ENCODE data around the gene NEUROD2.

The NEUROD2 gene

GRCh38 chr17:39580082-39580468, 27.6 kb downstream of the NEUROD2 start:
- H3K4me1 ChIP-seq (ENCODE audit: insufficient read depth, low read length): no peaks in the 10 kb centered on the region
- H3K9ac ChIP-seq (ENCODE audit: low read length): no peak overlapping the region
- H3K4me3 ChIP-seq (ENCODE audit: low read depth in 1 of 2, low read length in 2 of 2): no peak overlapping the region
- H3K27me3 ChIP-seq (ENCODE audit: control insufficient read depth in 1 of 2, insufficient read depth in 2 of 2, low read length in 2 of 2): peaks cover 0 to 4% of the 10 kb centered on the region in 2 donors
- H3K27ac ChIP-seq (ENCODE audit: low read depth, low read length): no peak overlapping the region
- no peaks in the 10 kb centered on the region for H3K36me3 ChIP-seq (ENCODE audit: insufficient read depth, low read length)
- no peaks in the 10 kb centered on the region for H3K9me3 ChIP-seq (ENCODE audit: low read length)

- no peaks in the 10 kb centered on the region for H3K36me3 ChIP-seq (ENCODE audit: insufficient read depth, low read length)
- no peak overlapping the region for H3K9ac ChIP-seq (ENCODE audit: low read length)
- H3K27me3 ChIP-seq (ENCODE audit: control insufficient read depth in 1 of 2, insufficient read depth in 2 of 2, low read length in 2 of 2): peaks cover 0 to 4% of the 10 kb centered on the region in 2 donors
- no peak overlapping the region for H3K4me3 ChIP-seq (ENCODE audit: low read depth in 1 of 2, low read length in 2 of 2)
- no peaks in the 10 kb centered on the region for H3K9me3 ChIP-seq (ENCODE audit: low read length)
- H3K27ac ChIP-seq (ENCODE audit: low read depth, low read length): no peak overlapping the region
- no peaks in the 10 kb centered on the region for H3K4me1 ChIP-seq (ENCODE audit: insufficient read depth, low read length)
Measured at GRCh38 chr17:39579318-39580081, 28.2 kb downstream of the NEUROD2 start.

- no peaks in the 10 kb centered on the region for H3K36me3 ChIP-seq (ENCODE audit: insufficient read depth, low read length)
- H3K27ac ChIP-seq (ENCODE audit: low read depth, low read length): no peak overlapping the region
- peaks cover 0 to 4% of the 10 kb centered on the region in 2 donors for H3K27me3 ChIP-seq (ENCODE audit: control insufficient read depth in 1 of 2, insufficient read depth in 2 of 2, low read length in 2 of 2)
- H3K4me1 ChIP-seq (ENCODE audit: insufficient read depth, low read length): no peaks in the 10 kb centered on the region
- H3K9me3 ChIP-seq (ENCODE audit: low read length): no peaks in the 10 kb centered on the region
- no peak overlapping the region for H3K9ac ChIP-seq (ENCODE audit: low read length)
- H3K4me3 ChIP-seq (ENCODE audit: low read depth in 1 of 2, low read length in 2 of 2): no peak overlapping the region
Measured at GRCh38 chr17:39578272-39578671, 29.4 kb downstream of the NEUROD2 start.

- Histone ChIP-seq H3K9ac (ENCODE audit: low read length) (no peak overlapping the region), H3K36me3 (ENCODE audit: insufficient read depth, low read length) (no peaks in the 10 kb centered on the region), H3K4me3 (ENCODE audit: low read depth in 1 of 2, low read length in 2 of 2) (no peak overlapping the region), H3K4me1 (ENCODE audit: insufficient read depth, low read length) (no peaks in the 10 kb centered on the region), H3K27ac (ENCODE audit: low read depth, low read length) (no peak overlapping the region), H3K27me3 (ENCODE audit: control insufficient read depth in 1 of 2, insufficient read depth in 2 of 2, low read length in 2 of 2) (peaks cover 0 to 4% of the 10 kb centered on the region in 2 donors), H3K9me3 (ENCODE audit: low read length) (no peaks in the 10 kb centered on the region)
Measured at GRCh38 chr17:39576187-39576586, 31.5 kb downstream of the NEUROD2 start.

- Histone ChIP-seq H3K4me3 (ENCODE audit: low read depth in 1 of 2, low read length in 2 of 2) (peak overlapping the region; percentile 29 to 53), H3K9ac (ENCODE audit: low read length) (peak overlapping the region; percentile 23), H3K27ac (ENCODE audit: low read depth, low read length) (peak overlapping the region; percentile 68), H3K9me3 (ENCODE audit: low read length) (no peaks in the 10 kb centered on the region), H3K4me1 (ENCODE audit: insufficient read depth, low read length) (no peaks in the 10 kb centered on the region), H3K27me3 (ENCODE audit: control insufficient read depth in 1 of 2, insufficient read depth in 2 of 2, low read length in 2 of 2) (peaks cover 0 to 4% of the 10 kb centered on the region in 2 donors), H3K36me3 (ENCODE audit: insufficient read depth, low read length) (peaks cover 6% of the 10 kb centered on the region)
Measured at GRCh38 chr17:39573447-39574298, 34.0 kb downstream of the NEUROD2 start.

- no peak overlapping the region for H3K27ac ChIP-seq (ENCODE audit: low read depth, low read length)
- no peak overlapping the region for H3K4me3 ChIP-seq (ENCODE audit: low read depth in 1 of 2, low read length in 2 of 2)
- H3K9ac ChIP-seq (ENCODE audit: low read length): no peak overlapping the region
- no peaks in the 10 kb centered on the region for H3K27me3 ChIP-seq (ENCODE audit: control insufficient read depth in 1 of 2, insufficient read depth in 2 of 2, low read length in 2 of 2)
- H3K36me3 ChIP-seq (ENCODE audit: insufficient read depth, low read length): peaks cover 15% of the 10 kb centered on the region
- H3K4me1 ChIP-seq (ENCODE audit: insufficient read depth, low read length): no peaks in the 10 kb centered on the region
- no peaks in the 10 kb centered on the region for H3K9me3 ChIP-seq (ENCODE audit: low read length)
Measured at GRCh38 chr17:39572121-39572520, 35.6 kb downstream of the NEUROD2 start.

GRCh38 chr17:39569126-39569525, 38.6 kb downstream of the NEUROD2 start:
- Histone ChIP-seq H3K4me1 (ENCODE audit: insufficient read depth, low read length) (no peaks in the 10 kb centered on the region), H3K27ac (ENCODE audit: low read depth, low read length) (no peak overlapping the region), H3K36me3 (ENCODE audit: insufficient read depth, low read length) (peaks cover 20% of the 10 kb centered on the region), H3K9me3 (ENCODE audit: low read length) (no peaks in the 10 kb centered on the region), H3K27me3 (ENCODE audit: control insufficient read depth in 1 of 2, insufficient read depth in 2 of 2, low read length in 2 of 2) (no peaks in the 10 kb centered on the region), H3K9ac (ENCODE audit: low read length) (no peak overlapping the region), H3K4me3 (ENCODE audit: low read depth in 1 of 2, low read length in 2 of 2) (no peak overlapping the region)

GRCh38 chr17:39568702-39569101, 39.0 kb downstream of the NEUROD2 start:
- peaks cover 20% of the 10 kb centered on the region for H3K36me3 ChIP-seq (ENCODE audit: insufficient read depth, low read length)
- no peak overlapping the region for H3K27ac ChIP-seq (ENCODE audit: low read depth, low read length)
- no peaks in the 10 kb centered on the region for H3K4me1 ChIP-seq (ENCODE audit: insufficient read depth, low read length)
- no peaks in the 10 kb centered on the region for H3K27me3 ChIP-seq (ENCODE audit: control insufficient read depth in 1 of 2, insufficient read depth in 2 of 2, low read length in 2 of 2)
- H3K4me3 ChIP-seq (ENCODE audit: low read depth in 1 of 2, low read length in 2 of 2): no peak overlapping the region
- no peaks in the 10 kb centered on the region for H3K9me3 ChIP-seq (ENCODE audit: low read length)
- H3K9ac ChIP-seq (ENCODE audit: low read length): no peak overlapping the region

- H3K36me3 ChIP-seq (ENCODE audit: insufficient read depth, low read length): peaks cover 20% of the 10 kb centered on the region
- H3K9me3 ChIP-seq (ENCODE audit: low read length): no peaks in the 10 kb centered on the region
- no peak overlapping the region for H3K4me3 ChIP-seq (ENCODE audit: low read depth in 1 of 2, low read length in 2 of 2)
- no peaks in the 10 kb centered on the region for H3K4me1 ChIP-seq (ENCODE audit: insufficient read depth, low read length)
- H3K9ac ChIP-seq (ENCODE audit: low read length): no peak overlapping the region
- H3K27me3 ChIP-seq (ENCODE audit: control insufficient read depth in 1 of 2, insufficient read depth in 2 of 2, low read length in 2 of 2): no peaks in the 10 kb centered on the region
- no peak overlapping the region for H3K27ac ChIP-seq (ENCODE audit: low read depth, low read length)
Measured at GRCh38 chr17:39566094-39566850, 41.4 kb downstream of the NEUROD2 start.

GRCh38 chr17:39564211-39564848, 43.4 kb downstream of the NEUROD2 start:
- Histone ChIP-seq H3K27ac (ENCODE audit: low read depth, low read length) (no peak overlapping the region), H3K27me3 (ENCODE audit: control insufficient read depth in 1 of 2, insufficient read depth in 2 of 2, low read length in 2 of 2) (no peaks in the 10 kb centered on the region), H3K36me3 (ENCODE audit: insufficient read depth, low read length) (peaks cover 15% of the 10 kb centered on the region), H3K4me3 (ENCODE audit: low read depth in 1 of 2, low read length in 2 of 2) (no peak overlapping the region), H3K9ac (ENCODE audit: low read length) (no peak overlapping the region), H3K9me3 (ENCODE audit: low read length) (no peaks in the 10 kb centered on the region), H3K4me1 (ENCODE audit: insufficient read depth, low read length) (no peaks in the 10 kb centered on the region)

- H3K27ac ChIP-seq (ENCODE audit: low read depth, low read length): no peak overlapping the region
- H3K9ac ChIP-seq (ENCODE audit: low read length): no peak overlapping the region
- H3K27me3 ChIP-seq (ENCODE audit: control insufficient read depth in 1 of 2, insufficient read depth in 2 of 2, low read length in 2 of 2): no peaks in the 10 kb centered on the region
- no peaks in the 10 kb centered on the region for H3K4me1 ChIP-seq (ENCODE audit: insufficient read depth, low read length)
- H3K4me3 ChIP-seq (ENCODE audit: low read depth in 1 of 2, low read length in 2 of 2): no peak overlapping the region
- H3K36me3 ChIP-seq (ENCODE audit: insufficient read depth, low read length): peaks cover 15% of the 10 kb centered on the region
- no peaks in the 10 kb centered on the region for H3K9me3 ChIP-seq (ENCODE audit: low read length)
Measured at GRCh38 chr17:39563476-39563875, 44.2 kb downstream of the NEUROD2 start.

Data from muscle layer of colon (tissue), 2 donors.